ENCODE results near the gene CACNB1. TPM values are rescaled to one million over a fixed set of nuclear protein-coding genes. Genes with fewer than 3 reads are reported as not detected.

The CACNB1 gene
- total and polyA plus RNA-seq, 10 of the 15 experiments (the other 5 are each of a cell fraction or from before 2014, with no cell fraction given), result 0.06 to 15.6 (median 6.3) TPM

- TF ChIP-seq RELB (IDR thresholded peaks at IDR 0.05; ENCODE audit: low read depth) (no peak), EED (IDR thresholded peaks at IDR 0.05; ENCODE audit: low read depth) (no peak), TAF1 (IDR thresholded peaks at IDR 0.05; ENCODE audit: borderline replicate concordance, low read depth, low read length) (no peak), MAX (IDR thresholded peaks at IDR 0.05; ENCODE audit: low read depth, low read length) (no peak), SIX5 (IDR thresholded peaks at IDR 0.05; ENCODE audit: low read depth, low read length, severe bottlenecking) (no peak), MYB (IDR thresholded peaks at IDR 0.05; ENCODE audit: borderline replicate concordance, low read depth, low read length) (no peak)
Observed at GRCh38 chr17:39236981-39237441, 39.5 kb upstream of the CACNB1 start (continued).

- no peaks in the 10 kb centered on the region for H3K36me3 ChIP-seq (ENCODE audit: control insufficient read depth in 2 of 2, insufficient read depth in 2 of 2, low read length in 1 of 2)
- ChIA-PET RAD21 (ENCODE audit: unreplicated experiment) (interaction anchor here (1.3 to 11.3 kb wide), 5 partner anchors 8 to 254 kb away, joined by 4 to 160 read pairs (median 8); no protein-coding TSS in a partner anchor), CTCF (interaction anchor here (0.8 to 21.3 kb wide), 17 partner anchors 10 to 311 kb away, joined by 3 to 658 read pairs (median 4); partner anchors contain the start of genes ARL5C and RPL19), POLR2A (interaction anchor here (0.6 to 1.2 kb wide), 3 partner anchors 13 to 42 kb away, joined by 3 to 4 read pairs (median 3); partner anchors contain the start of gene RPL19), SMC1A (ENCODE audit: uncharacterized antibody, unreplicated experiment) (interaction anchor here (0.9 to 1.4 kb wide), 3 partner anchors 8 to 30 kb away, joined by 3 to 5 read pairs (median 3); no protein-coding TSS in a partner anchor)
- no peaks in the 10 kb centered on the region; a peak in 3 of 4 replicates for H3K27me3 ChIP-seq (replicated peaks in 1 of 2; ENCODE audit: control insufficient read depth in 2 of 2, insufficient read depth in 2 of 2, low read length in 1 of 2)
- in situ Hi-C loops (cut with MboI) (no loop called here), intact Hi-C loops (cut with micrococcal nuclease; ENCODE audit: unreplicated experiment) (no loop called here)
- H3K4me3 ChIP-seq, result no peak overlapping the region
- H3K9me3 ChIP-seq (replicated peaks; ENCODE audit: control insufficient read depth, insufficient read depth, low read length), result no peaks in the 10 kb centered on the region
- no peaks in the 10 kb centered on the region for H3K79me2 ChIP-seq (ENCODE audit: control insufficient read depth, insufficient read depth, low read length)
- ATAC-seq, result no peak
- H3K27ac ChIP-seq (ENCODE audit: control insufficient read depth, insufficient read depth), result no peak overlapping the region
- no peak overlapping the region for H3K4me2 ChIP-seq (ENCODE audit: control insufficient read depth, insufficient read depth)
- H3K9ac ChIP-seq (ENCODE audit: control insufficient read depth, insufficient read depth, low read length), result no peak overlapping the region
- H2AFZ ChIP-seq (ENCODE audit: control insufficient read depth, low read depth, low read length), result no peak overlapping the region
- H3K4me1 ChIP-seq (ENCODE audit: control insufficient read depth, insufficient read depth, low read length), result no peaks in the 10 kb centered on the region
- WGBS (ENCODE audit: insufficient coverage, insufficient replicate concordance, low lambda C conversion rate, missing lambda C conversion rate), result 35% methylated on average over 5 of the region's 5 CpGs
- TF ChIP-seq TCF12 (IDR thresholded peaks at IDR 0.05; ENCODE audit: low read depth, low read length) (no peak), JUNB (IDR thresholded peaks at IDR 0.05) (no peak), NFIC (IDR thresholded peaks at IDR 0.05; ENCODE audit: low read depth, low read length) (no peak), SREBF1 (IDR thresholded peaks at IDR 0.05; ENCODE audit: low read length) (no peak), PAX8 (IDR thresholded peaks at IDR 0.05) (no peak), STAT1 (conservative IDR thresholded peaks at IDR 0.05) (no peak)
- H4K20me1 ChIP-seq (ENCODE audit: control insufficient read depth, insufficient read depth), result no peaks in the 10 kb centered on the region
- no peak for FAIRE-seq
- DNase-seq (ENCODE audit: low read depth, low spot score), result no peak
- BruUV-seq (replicated peaks), result no TSS peak
Observed at GRCh38 chr17:39236450-39236927, 39.0 kb upstream of the CACNB1 start.
